Endothelial cell of umbilical vein (primary cell): ENCODE data around the gene SRGAP1. TPM values are rescaled to one million over a fixed set of nuclear protein-coding genes. Genes with fewer than 3 reads are reported as not detected.

Source experiments
- BruUV-seq: library from RNA; stranded (reverse); fragments of 400-500 nt; replicated peaks from 2 replicates; lab custom pipeline; 2021; lab: Mats Ljungman, UMichigan
- CTCF ChIA-PET: fragments of 300-600, 350-600 bp; sonication (Branson Sonifier 250); formaldehyde crosslinking; loops from one replicate; lab custom pipeline; 2021; ENCODE audit warnings: antibody characterized with exemption, inconsistent platforms; lab: Charles Lee
- POLR2A ChIA-PET: fragments of 300-600, 350-600 bp; sonication (Branson Sonifier 250); formaldehyde crosslinking; loops from one replicate; lab custom pipeline; 2021; ENCODE audit warnings: antibody characterized with exemption, inconsistent platforms; lab: Charles Lee
- DNase-seq: peaks from one replicate; pipeline ENCODE4 v3.0.0-alpha.2; 2011; ENCODE audit warnings: low read depth, low spot score
- FAIRE-seq: peaks from 2 replicates; lab custom pipeline; 2011; peaks lifted over from hg19 to GRCh38; lab: Jason Lieb, UNC
- H2AFZ ChIP-seq: 2 replicates; pipeline ENCODE4 v1.6.0; 2012; ENCODE audit warnings: low read depth, low read length, control low read depth, inconsistent platforms
- H3K27ac ChIP-seq: 2 replicates; pipeline ENCODE4 v1.5.1; 2011; ENCODE audit warnings: low read depth, mild to moderate bottlenecking, control low read depth, low read length, moderate library complexity; ENCODE audit not compliant: insufficient read depth
- H3K27me3 ChIP-seq, 2 experiments: 2 replicates each; pipeline versions ENCODE4 v1.6.0 to v1.6.1; 2011; ENCODE audit warnings: low read length in 2 of 2, mixed read lengths in 1 of 2; ENCODE audit not compliant: control insufficient read depth in 2 of 2, insufficient read depth in 2 of 2
- H3K36me3 ChIP-seq, 2 experiments: 2 replicates in 1 of 2; 3 replicates in 1 of 2; pipeline ENCODE4 v1.5.1; 2011; ENCODE audit warnings: low read length in 2 of 2, mild to moderate bottlenecking in 1 of 2, moderate library complexity in 1 of 2; ENCODE audit not compliant: control insufficient read depth in 2 of 2, insufficient read depth in 2 of 2; ENCODE audit errors: extremely low read depth in 1 of 2
- H3K4me1 ChIP-seq: 3 replicates; pipeline ENCODE4 v1.5.1; 2011; ENCODE audit warnings: mild to moderate bottlenecking, low read length; ENCODE audit not compliant: control insufficient read depth, insufficient read depth; ENCODE audit errors: extremely low read depth
- H3K4me2 ChIP-seq: 2 replicates; pipeline ENCODE4 v1.6.1; 2011; ENCODE audit warnings: low read length, control low read depth, mixed read lengths; ENCODE audit not compliant: insufficient read depth
- H3K4me3 ChIP-seq, 3 experiments: fragments of 200-600 bp in 1 of 3; sonication (generic), shearing (Covaris generic) in 1 of 3; replicated peaks in 1 of 3; 2 replicates each; pipeline ENCODE4 v1.5.1; 2011 to 2016; ENCODE audit warnings: control low read depth in 3 of 3, low read length in 3 of 3, mild to moderate bottlenecking in 2 of 3, inconsistent platforms in 1 of 3, low read depth in 1 of 3, moderate library complexity in 1 of 3; ENCODE audit not compliant: insufficient read depth in 1 of 3
- H3K79me2 ChIP-seq: 2 replicates; pipeline ENCODE4 v1.6.0; 2012; ENCODE audit warnings: low read length, inconsistent platforms; ENCODE audit not compliant: control insufficient read depth, insufficient read depth
- H3K9ac ChIP-seq: replicated peaks from 2 replicates; pipeline ENCODE3; 2011; ENCODE audit warnings: low read length, control low read depth; ENCODE audit not compliant: insufficient read depth; ENCODE audit errors: extremely low read depth
- H3K9me1 ChIP-seq: replicated peaks from 3 replicates; pipeline ENCODE4 v1.6.0; 2011; ENCODE audit warnings: mild to moderate bottlenecking, low read length; ENCODE audit not compliant: control insufficient read depth, insufficient read depth; ENCODE audit errors: extremely low read depth
- H3K9me3 ChIP-seq: replicated peaks from 2 replicates; pipeline ENCODE4 v1.5.1; 2012; ENCODE audit warnings: low read length, inconsistent platforms; ENCODE audit not compliant: control insufficient read depth, insufficient read depth
- H4K20me1 ChIP-seq: replicated peaks from 2 replicates; pipeline ENCODE3; 2011; ENCODE audit warnings: mild to moderate bottlenecking, low read length; ENCODE audit not compliant: control insufficient read depth, insufficient read depth; ENCODE audit errors: extremely low read depth
- EZH2 ChIP-seq: IDR thresholded peaks from 2 replicates; pipeline ENCODE4 v1.6.1; 2012; ENCODE audit warnings: borderline replicate concordance, low read depth, mild to moderate bottlenecking, moderate library complexity, low read length, inconsistent platforms; ENCODE audit not compliant: severe bottlenecking
- FOS ChIP-seq: IDR thresholded peaks from 2 replicates; pipeline ENCODE4 v1.6.1; 2011; ENCODE audit warnings: mild to moderate bottlenecking, low read length, moderate library complexity, borderline replicate concordance; ENCODE audit not compliant: insufficient read depth
- GATA2 ChIP-seq: IDR thresholded peaks from 2 replicates; pipeline ENCODE4 v1.7.0; 2011; ENCODE audit warnings: low read depth, mild to moderate bottlenecking, moderate library complexity, mixed read lengths, low read length; ENCODE audit not compliant: insufficient read length, insufficient read depth
- JUN ChIP-seq: IDR thresholded peaks from 2 replicates; pipeline ENCODE4 v1.6.1; 2011; ENCODE audit warnings: borderline replicate concordance, low read depth; ENCODE audit not compliant: insufficient read length, insufficient read depth
- MAX ChIP-seq: IDR thresholded peaks from 2 replicates; pipeline ENCODE4 v1.6.1; 2011; ENCODE audit not compliant: insufficient read depth, insufficient read length
- MYC ChIP-seq: IDR thresholded peaks from one replicate; pipeline ENCODE4 v1.6.1; 2011; ENCODE audit warnings: mild to moderate bottlenecking, low read depth, low read length
- POLR2A ChIP-seq: IDR thresholded peaks from 2 replicates; pipeline ENCODE4 v1.6.1; 2012; ENCODE audit warnings: low read depth, mild to moderate bottlenecking, control low read depth, low read length
- POLR2AphosphoS5 ChIP-seq: IDR thresholded peaks from 2 replicates; pipeline ENCODE4 v1.6.1; 2012; ENCODE audit warnings: low read depth, mild to moderate bottlenecking, control low read depth, low read length, moderate library complexity; ENCODE audit not compliant: insufficient read depth
- dilution Hi-C: fragments of 300-500 bp; cut with MboI; formaldehyde crosslinking; loops from one replicate; pipeline ENCODE4 v1.15.0; 2019; ENCODE audit warnings: low sequenced_read_pairs; ENCODE audit not compliant: extremely low pct_ligation_motif_present
- intact Hi-C: fragments of 100-400 bp; cut with micrococcal nuclease; formaldehyde crosslinking; loops from one replicate; pipeline ENCODE4 v1.10.0; 2022
- polyA plus RNA-seq, 4 experiments: library from polyadenylated mRNA; depleted of rRNA in 3 of 4; stranded (reverse) in 3 of 4; unstranded in 1 of 4; fragments of >200 nt; gene quantifications; 2 replicates each; pipeline versions ENCODE4 v1.2.1 to v1.2.3, GENCODE V29; 2011 to 2012; ENCODE audit warnings: missing spikeins in 1 of 4
- total RNA-seq: library from RNA; stranded (reverse); gene quantifications from 2 replicates; pipeline ENCODE4 v1.2.3, GENCODE V29; 2021
- TF ChIP-seq, protein P1 (sequence below), 2 donors: IDR thresholded peaks; 1 replicate in 1 of 2; 2 replicates in 1 of 2; pipeline ENCODE4 v1.5.1; 2011; ENCODE audit warnings: low read length in 2 of 2, mild to moderate bottlenecking in 2 of 2, moderate library complexity in 2 of 2, control low read depth in 1 of 2, inconsistent platforms in 1 of 2, low read depth in 1 of 2; ENCODE audit not compliant: insufficient read depth in 1 of 2; ENCODE audit errors: extremely low read depth in 1 of 2

The SRGAP1 gene
- total and polyA plus RNA-seq, 2 donors (not counting 3 experiments of a cell fraction or from before 2014, with no cell fraction given), result 4.9 to 16.3 TPM

DNA sequence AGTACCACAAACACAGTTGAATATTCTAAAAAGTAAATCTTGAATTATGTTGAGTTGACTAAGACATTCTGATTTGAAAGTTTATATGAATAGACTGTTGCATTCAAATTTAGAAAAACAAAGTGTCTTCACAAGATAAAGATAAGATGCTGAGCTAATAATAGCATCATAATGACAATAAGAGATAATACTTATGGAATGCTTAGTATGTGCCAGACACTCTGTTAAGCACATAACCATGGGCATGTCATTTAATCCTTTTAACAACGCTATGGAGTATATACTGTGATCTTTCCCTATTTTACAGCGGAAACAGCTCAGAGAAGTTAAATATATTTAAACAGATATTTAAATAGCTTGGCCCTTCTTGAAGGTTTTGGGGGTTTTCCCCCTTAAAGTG lies 163.4 kb downstream of the SRGAP1 start:
- dilution Hi-C loops, result no loop called here
- Histone ChIP-seq H3K27me3 (no peaks in the 10 kb centered on the region), H3K4me3 (no peak overlapping the region), H3K4me2 (no peak overlapping the region), H3K9ac (no peak overlapping the region), H3K9me1 (no peaks in the 10 kb centered on the region), H3K9me3 (no peaks in the 10 kb centered on the region), H3K36me3 (no peaks in the 10 kb centered on the region), H3K79me2 (no peaks in the 10 kb centered on the region), H2AFZ (no peak overlapping the region), H4K20me1 (peaks cover 3% of the 10 kb centered on the region), H3K4me1 (no peaks in the 10 kb centered on the region), H3K27ac (no peak overlapping the region)
- CTCF ChIA-PET, result no interaction called here
- DNase-seq (no peak), FAIRE-seq (no peak)
- POLR2A ChIA-PET, result no interaction called here
- TF ChIP-seq, protein P1, sequence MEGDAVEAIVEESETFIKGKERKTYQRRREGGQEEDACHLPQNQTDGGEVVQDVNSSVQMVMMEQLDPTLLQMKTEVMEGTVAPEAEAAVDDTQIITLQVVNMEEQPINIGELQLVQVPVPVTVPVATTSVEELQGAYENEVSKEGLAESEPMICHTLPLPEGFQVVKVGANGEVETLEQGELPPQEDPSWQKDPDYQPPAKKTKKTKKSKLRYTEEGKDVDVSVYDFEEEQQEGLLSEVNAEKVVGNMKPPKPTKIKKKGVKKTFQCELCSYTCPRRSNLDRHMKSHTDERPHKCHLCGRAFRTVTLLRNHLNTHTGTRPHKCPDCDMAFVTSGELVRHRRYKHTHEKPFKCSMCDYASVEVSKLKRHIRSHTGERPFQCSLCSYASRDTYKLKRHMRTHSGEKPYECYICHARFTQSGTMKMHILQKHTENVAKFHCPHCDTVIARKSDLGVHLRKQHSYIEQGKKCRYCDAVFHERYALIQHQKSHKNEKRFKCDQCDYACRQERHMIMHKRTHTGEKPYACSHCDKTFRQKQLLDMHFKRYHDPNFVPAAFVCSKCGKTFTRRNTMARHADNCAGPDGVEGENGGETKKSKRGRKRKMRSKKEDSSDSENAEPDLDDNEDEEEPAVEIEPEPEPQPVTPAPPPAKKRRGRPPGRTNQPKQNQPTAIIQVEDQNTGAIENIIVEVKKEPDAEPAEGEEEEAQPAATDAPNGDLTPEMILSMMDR (IDR thresholded peaks at IDR 0.05; ENCODE audit: extremely low read depth in 1 of 2, insufficient read depth in 1 of 2, low read depth in 1 of 2, low read length in 2 of 2), result no peak
- TF ChIP-seq MYC (no peak), MAX (no peak)
- intact Hi-C loops, result no loop called here
- BruUV-seq, result no TSS peak

GRCh38 chr12:64008596-64008995 lies 164.1 kb downstream of the SRGAP1 start:
- no TSS peak for BruUV-seq
- dilution Hi-C loops, result no loop called here
- H3K27ac ChIP-seq, result no peak overlapping the region
- no peak overlapping the region for H3K4me3 ChIP-seq
- DNase-seq, result no peak
- H3K4me2 ChIP-seq, result no peak overlapping the region
- no peaks in the 10 kb centered on the region for H3K9me3 ChIP-seq
- no peak for FAIRE-seq
- no peaks in the 10 kb centered on the region for H3K27me3 ChIP-seq
- no peaks in the 10 kb centered on the region for H3K79me2 ChIP-seq
- no peak overlapping the region for H2AFZ ChIP-seq
- no peak overlapping the region for H3K9ac ChIP-seq
- intact Hi-C loops, result no loop called here
- ChIA-PET CTCF (interaction anchor here (1.2 kb wide), 1 partner anchor 89 kb away, joined by 3 read pairs; no protein-coding TSS in a partner anchor), POLR2A (no interaction called here)
- no peaks in the 10 kb centered on the region for H3K9me1 ChIP-seq
- H4K20me1 ChIP-seq, result peaks cover 3% of the 10 kb centered on the region
- H3K36me3 ChIP-seq, result no peaks in the 10 kb centered on the region
- H3K4me1 ChIP-seq, result no peaks in the 10 kb centered on the region
- TF ChIP-seq MAX (no peak), FOS (no peak), JUN (no peak), GATA2 (no peak), POLR2AphosphoS5 (no peak), EZH2 (no peak), POLR2A (no peak)
- TF ChIP-seq, protein P1 (IDR thresholded peaks at IDR 0.05; ENCODE audit: extremely low read depth in 1 of 2, insufficient read depth in 1 of 2, low read depth in 1 of 2, low read length in 2 of 2), result no peak
